Measurements from ENCODE around the gene PARD3. TPM values are rescaled to one million over a fixed set of nuclear protein-coding genes. Genes with fewer than 3 reads are reported as not detected.

The PARD3 gene
- polyA plus RNA-seq, 3 donors = 0.51 TPM; not detected in 2

DNA sequence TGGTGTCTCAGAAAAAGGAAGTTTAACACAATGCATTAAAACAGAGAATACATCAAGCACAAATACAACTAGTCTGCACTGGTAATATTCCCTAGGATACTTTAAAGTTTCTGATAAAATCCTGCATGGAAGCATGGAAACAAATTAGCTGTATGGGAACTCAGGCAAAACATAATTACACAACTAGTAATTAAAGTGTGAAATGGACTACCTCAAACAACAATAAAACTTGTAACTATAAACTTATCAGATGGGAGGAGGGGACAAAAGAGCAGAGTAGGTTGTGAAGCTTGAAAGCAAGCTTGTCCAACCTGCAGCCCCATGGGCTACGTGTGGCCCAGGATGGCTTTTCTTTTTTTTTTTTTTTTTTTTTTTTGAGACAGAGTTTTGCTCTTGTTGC lies 98.9 kb downstream of the PARD3 start:
- Histone ChIP-seq H3K9ac (ENCODE audit: insufficient read depth, low read length, poor library complexity, severe bottlenecking) (no peak overlapping the region), H4K20me1 (ENCODE audit: insufficient read depth, low read length) (no peaks in the 10 kb centered on the region), H3K4me1 (ENCODE audit: control insufficient read depth in 1 of 2, insufficient read depth in 2 of 2, low read length in 2 of 2) (no peaks in the 10 kb centered on the region), H3K9me3 (replicated peaks in 1 of 2; ENCODE audit: control insufficient read depth in 1 of 2, insufficient read depth in 1 of 2, low read length in 2 of 2) (no peaks in the 10 kb centered on the region), H3K27me3 (ENCODE audit: control insufficient read depth in 2 of 2, insufficient read depth in 2 of 2, low read length in 2 of 2) (peaks cover 16 to 65% of the 10 kb centered on the region in 2 donors), H3K4me2 (replicated peaks; ENCODE audit: extremely low read depth, low read length, poor library complexity, severe bottlenecking) (no peak overlapping the region), H3K27ac (ENCODE audit: low read depth in 1 of 2, low read length in 2 of 2) (no peak overlapping the region), H3K79me2 (ENCODE audit: insufficient read depth, low read length) (no peaks in the 10 kb centered on the region), H2AFZ (ENCODE audit: insufficient read depth, low read depth, low read length, poor library complexity, severe bottlenecking) (no peak overlapping the region), H3K36me3 (replicated peaks in 1 of 2; ENCODE audit: control insufficient read depth in 1 of 2, insufficient read depth in 2 of 2, low read length in 2 of 2) (no peaks in the 10 kb centered on the region), H3K4me3 (replicated peaks in 1 of 3; ENCODE audit: low read depth in 2 of 3, low read length in 3 of 3) (no peak overlapping the region)
- Mint-ChIP-seq H3K27me3 (ENCODE audit: low read depth in 3 of 3) (peaks cover 33 to 83% (median 56%) of the 10 kb centered on the region in 3 donors), H3K4me3 (no peak overlapping the region), H3K27ac (no peak overlapping the region), H3K9me3 (peaks cover 0 to 4% (median 0%) of the 10 kb centered on the region in 7 donors), H3K36me3 (no peaks in the 10 kb centered on the region), H3K4me1 (peaks cover 1% of the 10 kb centered on the region)
- intact Hi-C loops (cut with micrococcal nuclease) = no loop called here
- no CpG with 5 or more reads among the region's 1 CpG for WGBS (ENCODE audit: insufficient coverage)
- TF ChIP-seq, protein P1, sequence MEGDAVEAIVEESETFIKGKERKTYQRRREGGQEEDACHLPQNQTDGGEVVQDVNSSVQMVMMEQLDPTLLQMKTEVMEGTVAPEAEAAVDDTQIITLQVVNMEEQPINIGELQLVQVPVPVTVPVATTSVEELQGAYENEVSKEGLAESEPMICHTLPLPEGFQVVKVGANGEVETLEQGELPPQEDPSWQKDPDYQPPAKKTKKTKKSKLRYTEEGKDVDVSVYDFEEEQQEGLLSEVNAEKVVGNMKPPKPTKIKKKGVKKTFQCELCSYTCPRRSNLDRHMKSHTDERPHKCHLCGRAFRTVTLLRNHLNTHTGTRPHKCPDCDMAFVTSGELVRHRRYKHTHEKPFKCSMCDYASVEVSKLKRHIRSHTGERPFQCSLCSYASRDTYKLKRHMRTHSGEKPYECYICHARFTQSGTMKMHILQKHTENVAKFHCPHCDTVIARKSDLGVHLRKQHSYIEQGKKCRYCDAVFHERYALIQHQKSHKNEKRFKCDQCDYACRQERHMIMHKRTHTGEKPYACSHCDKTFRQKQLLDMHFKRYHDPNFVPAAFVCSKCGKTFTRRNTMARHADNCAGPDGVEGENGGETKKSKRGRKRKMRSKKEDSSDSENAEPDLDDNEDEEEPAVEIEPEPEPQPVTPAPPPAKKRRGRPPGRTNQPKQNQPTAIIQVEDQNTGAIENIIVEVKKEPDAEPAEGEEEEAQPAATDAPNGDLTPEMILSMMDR (IDR thresholded peaks at IDR 0.05) = no peak
- no peak for DNase-seq

DNA sequence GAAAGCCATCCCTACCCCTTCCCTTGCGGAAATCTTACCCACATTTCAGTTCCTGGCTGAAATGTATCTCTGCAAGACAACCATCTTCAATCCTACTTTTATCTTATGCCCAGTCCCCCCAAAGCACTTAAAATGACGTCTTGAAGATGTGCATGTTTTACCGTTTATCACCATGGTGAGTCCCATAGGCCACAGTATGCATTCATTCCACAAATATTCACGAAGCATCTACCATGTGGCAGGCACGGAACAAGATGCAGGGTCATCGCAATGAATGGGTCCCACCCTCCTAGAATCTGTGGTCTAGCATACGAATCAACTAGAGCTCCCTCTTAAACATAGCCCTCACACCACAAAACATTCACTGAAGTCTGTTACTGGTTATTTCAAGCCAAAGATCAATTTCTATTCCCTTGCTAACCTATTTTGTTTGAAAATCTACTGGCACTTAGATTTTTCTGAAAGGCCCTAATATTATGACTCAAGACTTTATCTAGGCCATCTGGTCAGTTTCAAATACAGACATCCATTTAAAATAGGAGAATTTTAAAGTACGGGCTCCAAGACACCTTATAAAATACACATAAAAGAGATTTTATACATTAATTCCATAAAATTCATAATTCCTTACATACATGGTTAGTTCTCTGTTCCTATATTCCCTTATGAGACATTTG lies 99.4 kb downstream of the PARD3 start:
- Histone ChIP-seq H3K4me2 (replicated peaks; ENCODE audit: extremely low read depth, low read length, poor library complexity, severe bottlenecking) (no peak overlapping the region), H4K20me1 (ENCODE audit: insufficient read depth, low read length) (no peaks in the 10 kb centered on the region), H3K9ac (ENCODE audit: insufficient read depth, low read length, poor library complexity, severe bottlenecking) (no peak overlapping the region), H2AFZ (ENCODE audit: insufficient read depth, low read depth, low read length, poor library complexity, severe bottlenecking) (no peak overlapping the region), H3K36me3 (replicated peaks in 1 of 2; ENCODE audit: control insufficient read depth in 1 of 2, insufficient read depth in 2 of 2, low read length in 2 of 2) (no peaks in the 10 kb centered on the region), H3K4me3 (replicated peaks in 1 of 3; ENCODE audit: low read depth in 2 of 3, low read length in 3 of 3) (no peak overlapping the region), H3K79me2 (ENCODE audit: insufficient read depth, low read length) (no peaks in the 10 kb centered on the region), H3K27ac (ENCODE audit: low read depth in 1 of 2, low read length in 2 of 2) (no peak overlapping the region), H3K9me3 (replicated peaks in 1 of 2; ENCODE audit: control insufficient read depth in 1 of 2, insufficient read depth in 1 of 2, low read length in 2 of 2) (no peaks in the 10 kb centered on the region), H3K4me1 (ENCODE audit: control insufficient read depth in 1 of 2, insufficient read depth in 2 of 2, low read length in 2 of 2) (no peaks in the 10 kb centered on the region), H3K27me3 (ENCODE audit: control insufficient read depth in 2 of 2, insufficient read depth in 2 of 2, low read length in 2 of 2) (peaks cover 18 to 60% of the 10 kb centered on the region in 2 donors)
- Mint-ChIP-seq H3K27ac (peak overlapping the region in 1 of 7 donors; percentile 29), H3K9me3 (peaks cover 0 to 4% (median 0%) of the 10 kb centered on the region in 7 donors), H3K27me3 (ENCODE audit: low read depth in 3 of 3) (peaks cover 31 to 83% (median 61%) of the 10 kb centered on the region in 3 donors), H3K36me3 (no peaks in the 10 kb centered on the region), H3K4me3 (peak overlapping the region in 1 of 2 donors; percentile 39), H3K4me1 (peaks cover 1% of the 10 kb centered on the region)
- TF ChIP-seq, protein P1 (IDR thresholded peaks at IDR 0.05) = no peak
- intact Hi-C loops (cut with micrococcal nuclease) = no loop called here
- DNase-seq = no peak
- 97% methylated on average over 5 of the region's 8 CpGs for WGBS (ENCODE audit: insufficient coverage)

Measured in CD14-positive monocyte (primary cell).